Ascending aorta (tissue), 2 donors: ENCODE measurements around the gene SIVA1. TPM values are rescaled to one million over a fixed set of nuclear protein-coding genes. Genes with fewer than 3 reads are reported as not detected.

Experiments
- DNase-seq, 2 donors: peaks; one replicate each; pipeline ENCODE4 v3.0.0-alpha.2; 2019; ENCODE audit warnings: low spot score in 2 of 2
- H3K27ac ChIP-seq, 2 donors: fragments of 200-600 bp; sonication (generic); one replicate each; pipeline ENCODE4 v1.5.1; 2016 to 2017; ENCODE audit warnings: mild to moderate bottlenecking in 1 of 2
- H3K27me3 ChIP-seq: fragments of 200-600 bp; sonication (generic); one replicate; pipeline ENCODE4 v1.5.1; 2017
- H3K36me3 ChIP-seq, 2 donors: fragments of 200-600 bp; sonication (generic); one replicate each; pipeline ENCODE4 v1.5.1; 2016
- H3K4me1 ChIP-seq, 2 donors: fragments of 200-600 bp; sonication (generic); one replicate each; pipeline ENCODE4 v1.5.1; 2016 to 2017; ENCODE audit warnings: mild to moderate bottlenecking in 1 of 2
- H3K4me3 ChIP-seq, 2 donors: fragments of 200-600 bp; sonication (generic); one replicate each; pipeline ENCODE4 v1.5.1; 2016 to 2017; ENCODE audit warnings: mild to moderate bottlenecking in 1 of 2
- H3K9me3 ChIP-seq, 2 donors: fragments of 200-600 bp; sonication (generic); one replicate each; pipeline ENCODE4 v1.5.1; 2016
- CTCF ChIP-seq, 3 experiments: fragments of 200-600 bp in 2 of 3; fragments of 450-650 bp in 1 of 3; sonication (generic) in 2 of 3; IDR thresholded peaks; one replicate each; pipeline ENCODE4 v1.5.1; 2016 to 2019; ENCODE audit warnings: antibody characterized with exemption in 3 of 3, mild to moderate bottlenecking in 1 of 3, moderate library complexity in 1 of 3
- intact Hi-C: fragments of 100-400 bp; cut with DNase I; formaldehyde crosslinking; loops from one replicate; pipeline ENCODE4 v1.15.1; 2023
- total RNA-seq: library from RNA; depleted of rRNA; stranded (reverse); fragments of >200 nt; gene quantifications from one replicate; pipeline ENCODE4 v1.1.0, GENCODE V29; 2016

The SIVA1 gene
- total RNA-seq, 1 donor from 2014 or later = 410 TPM

DNA sequence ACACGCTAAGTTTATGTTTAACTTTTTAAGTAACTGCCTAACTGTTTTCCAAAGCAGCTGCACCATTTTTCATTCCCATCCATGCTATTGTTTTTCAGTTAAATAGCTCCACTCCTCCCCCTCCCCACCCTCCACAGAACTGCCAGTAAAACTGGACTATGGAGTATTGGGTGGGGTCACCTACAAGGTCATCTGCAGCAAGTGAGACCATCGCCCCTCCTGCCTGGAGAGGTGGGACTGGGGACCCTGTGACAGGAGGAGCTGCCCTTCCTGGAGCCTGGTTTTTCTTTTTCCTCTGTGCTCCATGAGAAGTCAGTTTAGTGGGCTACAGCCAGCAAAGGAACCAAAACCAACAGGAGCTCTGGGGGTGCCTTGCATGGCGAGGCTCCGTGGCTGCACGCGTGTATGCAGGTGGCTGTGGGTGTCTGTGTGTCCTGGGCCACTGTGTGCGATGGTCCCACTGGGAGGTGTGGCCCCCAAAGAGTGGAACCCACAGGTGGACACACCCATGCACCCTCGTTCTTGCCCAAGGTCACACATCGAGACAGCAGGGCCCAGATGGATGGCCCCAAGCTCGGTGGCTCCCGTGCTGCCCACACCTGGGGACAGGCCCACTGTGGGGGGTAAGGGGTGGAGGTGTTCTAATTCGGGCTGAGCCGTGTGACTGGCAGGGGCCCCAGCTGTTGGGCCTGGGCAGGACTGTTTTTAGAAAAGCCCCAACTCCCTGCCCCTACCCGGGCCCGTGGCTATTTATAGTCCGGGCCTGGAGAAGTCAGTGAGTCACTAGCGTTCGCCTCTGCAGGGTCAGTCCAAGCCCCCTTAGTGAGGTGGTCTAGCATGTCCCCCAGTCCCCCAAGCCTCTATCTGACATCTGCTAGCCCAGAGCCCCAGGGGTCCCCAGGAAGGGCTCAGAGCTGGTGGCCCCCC, 31.2 kb upstream of the SIVA1 start:
- Histone ChIP-seq H3K36me3 (peaks cover 13 to 28% of the 10 kb centered on the region in 2 donors), H3K27me3 (no peaks in the 10 kb centered on the region), H3K27ac (peak overlapping the region; percentile 84 to 89), H3K4me1 (peaks cover 22 to 47% of the 10 kb centered on the region in 2 donors), H3K4me3 (no peak overlapping the region), H3K9me3 (no peaks in the 10 kb centered on the region)
- TF ChIP-seq CTCF (IDR thresholded peaks at IDR 0.05) = no peak
- intact Hi-C loops = no loop called here
- peak; percentile 69 to 79 for DNase-seq

DNA sequence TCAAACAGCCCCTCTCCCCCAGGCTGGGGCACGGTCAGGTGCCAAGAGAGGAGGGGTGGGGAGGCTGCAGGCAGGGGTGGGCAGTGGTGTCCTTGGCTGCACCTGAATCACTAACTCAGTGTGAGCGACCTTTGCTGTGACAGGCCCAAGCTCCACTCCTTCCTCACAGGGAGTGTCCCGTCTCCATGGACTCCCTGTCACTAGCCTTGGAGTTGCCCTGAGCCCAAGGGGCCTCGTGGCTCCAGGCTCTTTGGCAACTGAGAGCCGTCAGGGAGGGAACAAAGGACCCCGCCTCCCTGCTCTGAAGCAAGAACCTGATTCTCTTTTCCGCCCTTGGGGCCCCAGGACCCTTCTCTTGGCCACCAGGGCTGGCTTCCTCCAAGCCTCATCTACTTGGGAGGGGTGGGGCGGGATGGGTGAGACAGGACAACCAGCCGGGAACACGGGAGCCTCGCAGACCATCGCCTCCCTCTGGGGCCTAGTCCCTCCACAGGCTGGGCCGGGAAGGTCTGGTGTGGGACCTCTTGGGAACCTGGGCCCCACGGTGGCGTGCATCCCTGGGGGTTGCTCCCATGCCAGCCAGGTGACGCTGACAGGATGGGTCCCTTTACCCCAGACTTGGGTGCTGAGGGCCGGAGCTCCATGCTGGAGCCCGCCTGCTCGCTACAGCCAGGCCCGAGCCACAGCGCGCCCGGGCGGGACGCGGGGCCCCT, 29.9 kb upstream of the SIVA1 start:
- intact Hi-C loops = loop anchor here (1.0 kb wide), 1 partner anchor 29 kb away; no protein-coding TSS in a partner anchor
- H3K27ac ChIP-seq = peak overlapping the region; percentile 84 to 89
- H3K27me3 ChIP-seq = no peaks in the 10 kb centered on the region
- no peak for DNase-seq
- H3K9me3 ChIP-seq = no peaks in the 10 kb centered on the region
- peaks cover 24 to 47% of the 10 kb centered on the region in 2 donors for H3K4me1 ChIP-seq
- peak overlapping the region; percentile 83 to 94 for H3K4me3 ChIP-seq
- peaks cover 13 to 18% of the 10 kb centered on the region in 2 donors for H3K36me3 ChIP-seq
- TF ChIP-seq CTCF (IDR thresholded peaks at IDR 0.05) = no peak

DNA sequence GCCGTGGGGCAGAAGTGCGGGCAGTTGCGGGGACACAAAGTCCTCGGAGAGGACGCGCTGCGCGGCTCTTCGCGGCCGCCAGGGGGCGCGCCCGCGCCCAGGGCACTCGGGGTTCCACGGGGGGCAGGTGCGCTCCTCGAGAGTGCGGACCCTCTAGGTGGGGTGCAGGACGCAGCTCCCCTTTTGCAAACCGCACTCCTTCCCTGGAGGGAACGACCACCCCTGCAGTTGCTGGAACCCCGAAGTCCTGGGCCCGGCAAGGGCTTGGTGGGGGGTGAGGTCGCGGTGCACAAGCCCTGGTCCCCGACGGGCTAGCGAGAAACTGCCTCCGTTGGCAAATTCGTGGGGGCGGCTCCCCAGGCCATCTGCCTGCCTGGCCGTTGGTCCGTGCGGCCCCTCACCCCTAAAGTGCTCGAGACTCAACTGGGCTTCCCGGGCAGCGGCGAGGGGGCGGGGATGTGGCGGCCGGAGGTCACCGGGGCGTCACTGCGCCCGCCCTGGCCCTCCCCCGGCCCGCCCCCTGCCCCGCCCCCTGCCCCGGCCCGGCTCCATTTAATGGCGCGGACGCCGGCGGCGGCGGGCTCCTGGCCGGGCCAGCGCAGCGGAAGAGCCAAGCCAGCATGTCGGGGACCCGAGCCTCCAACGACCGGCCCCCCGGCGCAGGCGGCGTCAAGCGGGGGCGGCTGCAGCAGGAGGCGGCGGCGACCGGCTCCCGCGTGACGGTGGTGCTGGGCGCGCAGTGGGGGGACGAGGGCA, 29.1 kb upstream of the SIVA1 start, which contains the start of gene ADSS1:
Gene ADSS1 (plus strand): TSS at position 579 of the 756 bp plus-strand sequence. CDS start 42 bp downstream, at position 621.
- Histone ChIP-seq H3K4me1 (peaks cover 24 to 47% of the 10 kb centered on the region in 2 donors), H3K36me3 (peaks cover 12 to 14% of the 10 kb centered on the region in 2 donors), H3K4me3 (peak within 1 kb of the TSS; percentile 83 to 94), H3K27ac (peak within 1 kb of the TSS; percentile 84 to 89), H3K27me3 (no peaks in the 10 kb centered on the region), H3K9me3 (no peaks in the 10 kb centered on the region)
- peak; percentile 80 to 84 (median 83) for TF ChIP-seq CTCF (IDR thresholded peaks at IDR 0.05)
- intact Hi-C loops = loop anchor here (1.0 kb wide), 2 partner anchors 25 to 28 kb away; no protein-coding TSS in a partner anchor
- peak in 1 of 2 donors; percentile 85 for DNase-seq

GRCh38 chr14:104724407-104724980, 28.5 kb upstream of the SIVA1 start:
- Histone ChIP-seq H3K4me1 (peaks cover 24 to 47% of the 10 kb centered on the region in 2 donors), H3K27ac (peak overlapping the region; percentile 84 to 89), H3K36me3 (peaks cover 5 to 7% of the 10 kb centered on the region in 2 donors), H3K27me3 (no peaks in the 10 kb centered on the region), H3K9me3 (no peaks in the 10 kb centered on the region), H3K4me3 (peak overlapping the region; percentile 83 to 94)
- DNase-seq = peak in 1 of 2 donors; percentile 79
- intact Hi-C loops = loop anchor here (1.0 kb wide), 1 partner anchor 25 kb away; no protein-coding TSS in a partner anchor
- TF ChIP-seq CTCF (IDR thresholded peaks at IDR 0.05) = no peak
